Osteocyte (in vitro differentiated cells): ENCODE data around the gene SLC13A3. TPM values are rescaled to one million over a fixed set of nuclear protein-coding genes. Genes with fewer than 3 reads are reported as not detected.
A peak's percentile ranks its signal among the peaks of the same experiment; 100 is the strongest.

Source experiments
- DNase-seq: peaks from one replicate; pipeline ENCODE4 v3.0.0; 2021; ENCODE audit warnings: mixed read lengths; ENCODE audit not compliant: unreplicated experiment; ENCODE audit errors: extremely low spot score
- H3K27ac Mint-ChIP-seq: one replicate; pipeline ENCODE4 v1.8.0; 2021; ENCODE audit warnings: mild to moderate bottlenecking, mixed read lengths; ENCODE audit not compliant: unreplicated experiment
- H3K27me3 Mint-ChIP-seq: one replicate; pipeline ENCODE4 v1.8.0; 2021; ENCODE audit warnings: mixed read lengths; ENCODE audit not compliant: unreplicated experiment
- H3K36me3 Mint-ChIP-seq: one replicate; pipeline ENCODE4 v1.8.0; 2021; ENCODE audit warnings: mixed read lengths; ENCODE audit not compliant: unreplicated experiment
- H3K4me1 Mint-ChIP-seq: one replicate; pipeline ENCODE4 v1.8.0; 2021; ENCODE audit warnings: mixed read lengths; ENCODE audit not compliant: unreplicated experiment
- H3K4me3 Mint-ChIP-seq: one replicate; pipeline ENCODE4 v1.8.0; 2021; ENCODE audit warnings: mild to moderate bottlenecking, moderate library complexity, mixed read lengths; ENCODE audit not compliant: unreplicated experiment
- H3K9me3 Mint-ChIP-seq: one replicate; pipeline ENCODE4 v1.8.0; 2021; ENCODE audit warnings: mixed read lengths; ENCODE audit not compliant: unreplicated experiment
- total RNA-seq: library from RNA; stranded (reverse); gene quantifications from 2 replicates; pipeline ENCODE4 v1.2.1, GENCODE V29; 2021
- TF ChIP-seq, protein P1 (sequence below): fragments of 200-600 bp; sonication (generic); IDR thresholded peaks from 2 replicates; pipeline ENCODE4 v1.5.0; 2021; ENCODE audit warnings: antibody characterized with exemption, mild to moderate bottlenecking, moderate library complexity

The SLC13A3 gene
- total RNA-seq, 1 donor from 2014 or later: 1.8 TPM

DNA sequence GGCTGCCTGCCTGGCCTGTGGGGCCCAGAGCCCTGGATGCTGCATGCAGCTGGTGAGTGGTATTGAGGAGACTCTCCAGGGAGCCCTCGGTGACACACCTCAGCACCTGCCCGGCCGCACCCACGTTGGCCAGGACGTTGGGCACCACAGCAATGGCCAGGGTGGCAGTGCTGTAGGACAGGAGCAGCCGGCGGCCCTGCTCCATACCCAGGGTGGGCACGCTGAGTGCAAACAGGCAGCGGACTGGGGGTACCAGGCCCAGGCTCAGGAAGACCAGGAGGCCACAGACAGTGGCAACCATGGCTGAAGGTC lies 105.5 kb downstream of the SLC13A3 start:
- Mint-ChIP-seq H3K4me1 (no peaks in the 10 kb centered on the region), H3K27me3 (no peaks in the 10 kb centered on the region), H3K4me3 (no peak overlapping the region), H3K9me3 (no peaks in the 10 kb centered on the region), H3K27ac (no peak overlapping the region), H3K36me3 (no peaks in the 10 kb centered on the region)
- no peak for DNase-seq
- TF ChIP-seq, protein P1, sequence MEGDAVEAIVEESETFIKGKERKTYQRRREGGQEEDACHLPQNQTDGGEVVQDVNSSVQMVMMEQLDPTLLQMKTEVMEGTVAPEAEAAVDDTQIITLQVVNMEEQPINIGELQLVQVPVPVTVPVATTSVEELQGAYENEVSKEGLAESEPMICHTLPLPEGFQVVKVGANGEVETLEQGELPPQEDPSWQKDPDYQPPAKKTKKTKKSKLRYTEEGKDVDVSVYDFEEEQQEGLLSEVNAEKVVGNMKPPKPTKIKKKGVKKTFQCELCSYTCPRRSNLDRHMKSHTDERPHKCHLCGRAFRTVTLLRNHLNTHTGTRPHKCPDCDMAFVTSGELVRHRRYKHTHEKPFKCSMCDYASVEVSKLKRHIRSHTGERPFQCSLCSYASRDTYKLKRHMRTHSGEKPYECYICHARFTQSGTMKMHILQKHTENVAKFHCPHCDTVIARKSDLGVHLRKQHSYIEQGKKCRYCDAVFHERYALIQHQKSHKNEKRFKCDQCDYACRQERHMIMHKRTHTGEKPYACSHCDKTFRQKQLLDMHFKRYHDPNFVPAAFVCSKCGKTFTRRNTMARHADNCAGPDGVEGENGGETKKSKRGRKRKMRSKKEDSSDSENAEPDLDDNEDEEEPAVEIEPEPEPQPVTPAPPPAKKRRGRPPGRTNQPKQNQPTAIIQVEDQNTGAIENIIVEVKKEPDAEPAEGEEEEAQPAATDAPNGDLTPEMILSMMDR: no peak

DNA sequence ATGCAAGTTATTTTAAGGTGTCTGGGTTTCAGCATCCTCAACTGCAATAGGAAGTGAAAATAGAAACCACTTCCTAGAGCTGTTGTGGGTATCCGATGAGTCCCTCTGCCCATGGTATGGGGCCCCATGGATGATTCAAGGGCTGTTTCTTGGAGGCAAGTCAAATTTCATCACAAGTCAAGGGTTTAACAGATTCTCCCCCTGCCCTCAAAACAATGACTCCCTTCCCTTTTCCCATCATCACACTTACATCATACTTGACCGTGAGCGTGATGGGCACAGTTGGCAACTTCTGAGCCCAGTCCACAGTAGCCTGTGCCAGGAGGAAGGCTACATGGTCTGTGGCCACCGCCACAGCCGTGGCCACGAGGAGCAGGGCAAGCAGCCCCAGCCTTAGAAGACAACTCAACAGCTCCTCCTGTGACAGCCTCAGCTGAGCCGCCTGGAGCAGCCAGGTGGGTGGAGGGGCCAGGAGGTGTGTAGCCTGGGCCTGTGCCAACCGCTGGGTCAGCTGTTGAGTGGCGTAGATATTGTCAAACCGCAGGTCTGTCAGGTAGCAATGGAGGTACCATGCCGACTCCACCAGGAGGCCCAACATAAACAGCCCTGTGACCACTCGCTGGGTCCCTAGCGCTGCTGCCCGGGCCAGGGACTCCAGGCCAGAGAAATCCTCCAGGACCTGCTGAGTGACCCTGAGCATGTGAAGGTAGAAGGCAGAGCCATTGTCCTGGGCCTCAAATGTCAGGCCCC lies 106.0 kb downstream of the SLC13A3 start:
- no peaks in the 10 kb centered on the region for H3K9me3 Mint-ChIP-seq
- TF ChIP-seq, protein P1: no peak
- no peak for DNase-seq
- no peak overlapping the region for H3K4me3 Mint-ChIP-seq
- H3K27me3 Mint-ChIP-seq: no peaks in the 10 kb centered on the region
- no peaks in the 10 kb centered on the region for H3K4me1 Mint-ChIP-seq
- no peaks in the 10 kb centered on the region for H3K36me3 Mint-ChIP-seq
- H3K27ac Mint-ChIP-seq: no peak overlapping the region

DNA sequence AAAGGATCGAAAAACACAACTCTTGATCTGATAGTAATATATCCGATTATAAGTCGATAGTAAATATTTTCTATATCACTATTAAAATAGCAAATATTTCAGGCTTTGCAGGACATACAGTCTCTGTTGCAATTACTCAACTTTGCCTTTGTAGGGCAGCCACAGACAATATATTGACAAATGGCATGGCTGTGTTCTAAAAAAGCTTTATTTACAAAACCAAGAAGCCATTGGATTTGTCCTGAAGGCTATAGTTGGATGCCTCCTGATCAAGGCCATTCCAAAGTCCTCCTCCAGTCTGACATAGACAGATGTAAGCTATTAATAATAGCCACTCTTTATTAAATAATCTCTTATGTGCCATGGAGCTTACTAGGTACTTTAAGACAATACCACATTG lies 106.7 kb downstream of the SLC13A3 start:
- H3K27me3 Mint-ChIP-seq: no peaks in the 10 kb centered on the region
- no peaks in the 10 kb centered on the region for H3K4me1 Mint-ChIP-seq
- no peak overlapping the region for H3K4me3 Mint-ChIP-seq
- no peak for DNase-seq
- H3K9me3 Mint-ChIP-seq: no peaks in the 10 kb centered on the region
- no peak overlapping the region for H3K27ac Mint-ChIP-seq
- TF ChIP-seq, protein P1: peak; percentile 30
- H3K36me3 Mint-ChIP-seq: no peaks in the 10 kb centered on the region

DNA sequence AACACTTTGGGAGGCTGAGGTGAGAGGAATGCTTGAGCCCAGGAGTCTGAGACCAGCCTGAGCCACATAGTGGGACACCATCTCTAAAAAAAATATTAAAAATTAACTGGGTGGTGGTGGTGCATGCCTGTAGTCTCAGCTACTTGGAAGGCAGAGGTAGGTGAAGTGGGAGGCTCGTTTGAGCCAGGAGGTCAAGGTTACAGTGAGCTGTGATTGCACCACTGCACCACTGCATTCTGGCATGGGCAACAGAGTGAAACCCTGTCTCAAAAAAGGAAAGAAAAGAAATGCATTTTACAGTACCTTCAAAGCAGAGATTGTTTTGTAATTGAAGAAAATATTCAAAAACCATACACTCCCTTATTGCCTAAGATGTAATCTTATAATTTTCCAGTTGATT lies 107.3 kb downstream of the SLC13A3 start:
- H3K27ac Mint-ChIP-seq: no peak overlapping the region
- DNase-seq: no peak
- H3K4me1 Mint-ChIP-seq: no peaks in the 10 kb centered on the region
- TF ChIP-seq, protein P1: no peak
- H3K4me3 Mint-ChIP-seq: no peak overlapping the region
- no peaks in the 10 kb centered on the region for H3K9me3 Mint-ChIP-seq
- H3K36me3 Mint-ChIP-seq: no peaks in the 10 kb centered on the region
- H3K27me3 Mint-ChIP-seq: no peaks in the 10 kb centered on the region

DNA sequence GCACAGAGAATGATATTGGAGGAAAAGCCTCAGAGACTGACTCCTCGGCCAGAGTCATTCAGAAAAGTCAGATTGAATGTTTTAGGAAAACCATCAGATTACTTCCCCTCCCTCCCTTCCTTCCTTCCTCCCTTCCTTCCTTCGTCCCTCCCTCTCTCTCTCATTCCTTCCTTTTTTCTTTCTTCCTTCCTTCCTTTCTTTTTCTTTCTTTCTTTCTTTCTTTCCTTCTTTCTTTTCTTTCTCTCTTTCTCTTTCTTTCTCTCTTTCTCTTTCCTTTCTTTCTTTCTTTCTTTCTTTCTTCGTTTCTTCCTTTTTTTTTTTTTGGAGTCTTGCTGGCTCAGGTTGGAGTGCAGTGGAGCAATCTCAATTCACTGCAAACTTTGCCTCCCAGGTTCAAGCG lies 108.2 kb downstream of the SLC13A3 start:
- TF ChIP-seq, protein P1: no peak
- no peak overlapping the region for H3K27ac Mint-ChIP-seq
- DNase-seq: no peak
- no peaks in the 10 kb centered on the region for H3K27me3 Mint-ChIP-seq
- no peak overlapping the region for H3K4me3 Mint-ChIP-seq
- no peaks in the 10 kb centered on the region for H3K4me1 Mint-ChIP-seq
- no peaks in the 10 kb centered on the region for H3K36me3 Mint-ChIP-seq
- H3K9me3 Mint-ChIP-seq: no peaks in the 10 kb centered on the region
